ENCODE data around the gene GATAD2B.

- TF ChIP-seq POLR2AphosphoS5 (IDR thresholded peaks at IDR 0.05; ENCODE audit: borderline replicate concordance, low read depth, low read length) (no peak), EZH2 (IDR thresholded peaks at IDR 0.05) (no peak), FOXP2 (optimal IDR thresholded peaks at IDR 0.05; ENCODE audit: control extremely low read depth, extremely low read length, insufficient read depth) (no peak)
Measured at GRCh38 chr1:153970346-153970745, 47.6 kb upstream of the GATAD2B start.
